Activated effector memory CD4-positive, alpha-beta T cell treated with anti-CD3 and anti-CD28 coated beads, Interleukin-2, amount 50 U/mL, for 16 hours (primary cell): ENCODE data around the gene DNAJC6.
"Not testable (repeated sequence)": the region's sequence is repeated elsewhere in the genome, so short reads cannot be mapped to it uniquely, and the experiment has no call there.

Source experiments
- DNase-seq: peaks from one replicate; pipeline ENCODE4 v3.0.0-alpha.2; 2020

DNAJC6 gene

DNA sequence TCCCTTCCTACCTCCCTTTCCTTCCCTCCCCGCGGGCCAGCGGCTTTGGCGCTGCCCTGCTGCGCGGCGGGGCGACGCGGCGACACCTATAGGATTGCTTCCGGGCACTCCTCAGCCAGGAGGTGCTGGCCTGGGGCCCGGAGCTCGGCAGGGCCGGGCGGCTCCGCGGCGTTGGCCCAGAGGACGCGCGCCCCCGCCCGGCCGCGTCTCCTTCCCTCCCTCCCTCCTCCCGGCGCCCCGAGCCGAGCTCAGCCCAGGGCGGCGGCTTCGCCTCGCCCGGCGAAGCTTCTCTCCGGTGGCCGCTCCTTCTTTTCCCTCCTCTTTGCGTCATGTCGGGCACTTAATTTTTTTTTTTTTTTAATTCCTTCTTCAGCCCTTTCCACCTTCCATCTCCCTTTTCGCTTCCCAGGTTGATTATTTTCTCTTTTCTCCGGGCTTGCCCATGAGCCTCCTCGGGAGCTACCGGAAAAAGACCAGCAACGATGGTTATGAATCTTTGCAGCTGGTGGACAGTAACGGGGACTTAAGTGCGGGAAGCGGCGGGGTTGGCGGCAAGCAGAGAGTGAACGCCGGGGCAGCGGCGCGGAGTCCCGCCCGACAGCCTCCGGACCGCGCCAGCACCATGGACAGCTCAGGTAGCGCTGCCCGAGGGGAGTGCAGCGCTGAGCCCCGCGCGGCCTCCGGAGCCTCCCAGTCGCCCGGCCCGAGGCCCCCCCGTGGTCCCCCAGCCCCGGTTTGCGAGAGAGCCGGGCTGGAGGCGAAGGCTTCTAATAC, at the start of gene DNAJC6:
Gene DNAJC6, plus strand, starts transcription at position 240 of the 774 bp plus-strand sequence. Its CDS starts 203 bp downstream, at position 443.
- DNase-seq: peak; percentile 73

DNA sequence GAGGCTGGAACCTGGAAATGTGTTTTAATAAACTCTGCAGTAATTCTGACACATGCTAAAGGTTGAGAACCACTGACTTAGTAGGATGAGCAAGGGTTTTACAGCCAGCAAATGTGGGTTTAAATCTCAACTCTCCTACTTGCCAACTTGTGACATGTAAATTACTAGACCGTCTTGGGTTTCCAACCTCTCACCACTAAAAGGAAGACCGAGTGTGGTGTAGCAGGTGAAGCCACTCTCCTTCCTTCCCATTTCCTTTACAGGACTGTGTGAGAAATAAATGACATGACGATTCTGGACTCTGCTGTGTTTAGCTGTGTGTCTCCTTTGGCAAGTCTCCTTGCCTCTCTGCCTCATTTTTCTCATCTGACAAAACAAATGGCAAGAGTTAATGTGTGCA, 49.5 kb upstream of the DNAJC6 start:
- no peak for DNase-seq

DNA sequence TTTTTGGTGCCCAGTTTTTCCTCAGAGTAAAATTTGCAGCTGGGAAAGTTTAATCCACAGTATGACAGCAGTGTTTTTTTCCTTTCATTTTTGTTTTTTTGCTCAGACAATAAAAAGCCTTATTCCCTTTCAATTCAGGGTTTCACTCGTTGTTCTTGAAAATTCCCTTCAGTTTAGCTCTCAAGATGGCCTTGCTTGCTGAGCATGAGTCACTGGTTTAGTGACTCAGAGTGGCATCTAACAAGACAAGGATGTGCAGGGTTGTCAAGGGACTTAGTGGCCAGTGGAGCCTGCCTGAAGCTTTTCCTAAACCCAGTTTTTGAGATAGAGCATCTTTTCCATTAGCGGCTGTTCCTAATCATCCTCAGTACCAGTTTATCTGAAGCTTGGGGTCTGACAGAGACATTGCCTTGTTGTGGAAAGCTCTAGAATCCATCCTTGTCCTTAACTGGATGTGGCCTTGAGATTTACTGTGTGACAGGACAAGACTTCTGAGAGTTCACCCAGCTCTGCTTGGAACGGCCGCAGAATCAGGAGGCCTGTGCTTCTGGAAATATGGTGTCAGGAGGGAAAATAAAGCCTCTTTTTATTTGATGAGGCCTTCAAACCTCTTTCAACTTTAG, 48.4 kb upstream of the DNAJC6 start:
- DNase-seq: no peak

DNA sequence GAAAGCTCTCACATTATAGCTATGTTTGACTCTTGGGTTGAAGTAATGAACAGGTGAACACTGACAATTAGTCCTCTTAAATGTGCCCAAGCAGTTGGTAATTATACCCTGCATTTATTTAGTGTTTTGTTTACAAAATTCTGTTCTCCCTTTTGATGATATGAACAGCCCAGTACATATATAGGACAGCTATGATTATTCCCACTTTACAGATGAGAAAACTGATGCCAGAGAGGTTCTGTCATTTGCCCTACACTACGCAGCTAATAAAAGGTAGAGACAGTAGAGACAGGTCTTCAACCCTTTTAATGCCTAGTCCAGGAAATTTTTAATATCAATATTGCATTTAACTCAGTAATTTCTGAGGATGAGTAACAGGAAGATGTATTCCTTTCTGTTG, 46.1 kb upstream of the DNAJC6 start:
- DNase-seq: no peak

DNA sequence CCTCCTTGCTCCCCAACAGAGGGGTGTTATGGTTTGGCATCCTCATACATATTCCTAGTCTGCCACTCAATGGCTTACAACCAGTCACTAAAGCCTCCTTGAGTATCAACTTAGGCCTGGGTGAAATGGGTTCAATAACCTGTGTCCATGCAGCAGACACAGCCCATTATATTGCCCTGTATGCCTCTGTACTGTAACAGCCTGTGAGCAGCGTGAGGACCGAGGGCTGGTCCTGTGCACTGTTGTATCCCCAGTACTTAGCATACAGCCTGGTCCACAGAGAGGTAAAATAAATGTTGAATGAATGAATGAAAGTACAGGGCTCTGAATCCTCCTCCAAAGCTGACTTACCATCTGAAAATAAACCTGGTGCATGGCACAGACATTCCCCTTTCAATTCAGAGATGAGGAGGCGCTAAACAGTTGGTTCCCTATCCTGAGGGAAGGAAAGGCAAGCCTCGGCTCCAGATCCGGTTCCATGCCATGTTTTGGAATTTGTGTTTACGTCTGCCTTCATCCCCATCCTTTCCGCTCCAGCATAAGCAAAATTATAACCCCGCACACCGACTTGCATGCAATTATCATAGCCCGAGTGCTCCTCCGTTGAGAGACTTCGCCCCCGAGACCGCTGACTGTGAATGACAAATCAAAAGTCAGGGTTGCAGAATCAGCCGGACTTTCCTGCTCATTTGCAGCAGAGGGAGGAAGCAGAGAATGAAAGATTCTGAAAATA, 45.0 kb upstream of the DNAJC6 start:
- DNase-seq: no peak

DNA sequence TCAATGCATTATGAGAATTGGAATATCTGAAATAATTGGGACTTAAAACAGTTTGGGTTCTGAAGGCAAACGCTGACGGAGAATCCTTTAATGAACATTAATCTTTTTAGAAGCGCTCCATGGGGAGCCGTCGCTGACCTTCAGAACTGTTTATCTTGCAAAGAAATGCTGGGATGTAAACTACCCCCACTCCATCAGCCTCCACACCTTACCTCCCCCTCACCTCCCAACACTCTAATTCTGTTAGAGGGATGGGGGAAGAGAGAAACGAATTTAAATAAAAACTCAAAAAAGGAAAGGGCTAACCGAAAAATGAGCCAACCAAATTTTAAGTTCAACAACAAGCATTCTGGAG, 44.1 kb upstream of the DNAJC6 start:
- DNase-seq: no peak

DNA sequence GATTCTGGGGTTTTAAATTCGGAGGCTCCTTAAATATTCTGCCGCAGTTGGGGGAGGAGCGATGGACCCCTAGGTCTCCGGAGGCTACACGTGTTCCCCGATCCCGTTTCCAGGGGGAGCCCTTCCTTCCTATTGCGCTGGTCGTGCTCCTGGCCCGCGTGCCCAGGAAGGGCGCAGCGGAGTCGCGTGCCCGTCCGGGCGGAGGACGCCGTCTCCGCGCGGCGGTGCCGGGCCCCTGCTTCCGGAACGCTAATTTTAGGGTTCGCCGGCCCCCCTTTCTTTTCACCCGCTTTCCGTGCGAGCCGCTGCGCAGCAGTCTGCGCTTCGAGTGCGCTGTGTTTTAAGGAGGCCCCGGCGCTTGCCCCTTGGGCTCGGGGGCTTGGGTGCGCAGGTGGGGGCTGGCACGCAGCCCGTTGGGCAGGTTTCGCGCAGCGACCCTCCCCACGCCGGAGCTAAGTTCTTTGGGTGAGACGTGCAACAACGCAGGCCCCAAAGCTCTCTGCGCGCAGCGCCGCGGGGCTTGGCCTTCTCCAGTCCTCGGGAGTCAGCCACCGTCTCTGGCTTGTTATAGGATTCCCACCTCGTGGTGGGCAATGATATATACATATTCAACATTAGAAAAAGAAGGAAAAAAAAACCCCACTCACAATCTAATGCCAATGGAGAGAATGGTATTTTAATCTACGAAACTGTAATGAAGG, 43.5 kb upstream of the DNAJC6 start:
- peak; percentile 67 for DNase-seq

DNA sequence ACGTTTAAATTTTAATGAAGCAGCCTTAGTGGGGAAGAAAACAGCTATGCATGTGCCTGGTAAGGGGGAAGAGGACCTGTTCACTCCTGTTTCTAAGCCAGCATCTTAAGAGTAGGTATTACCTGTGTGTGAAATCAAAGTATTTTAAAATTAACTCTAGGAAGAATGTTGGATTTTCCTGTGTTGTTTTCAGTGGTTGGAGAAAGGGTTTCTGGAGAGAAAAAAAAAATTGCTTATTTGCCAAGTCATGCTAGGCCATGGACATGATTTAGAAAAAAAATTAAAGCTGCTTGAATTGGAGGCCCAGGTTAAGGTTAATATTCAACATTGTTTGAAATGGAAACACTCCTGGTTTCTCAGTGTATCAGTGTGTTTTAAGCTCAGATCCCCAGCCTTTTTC, 42.9 kb upstream of the DNAJC6 start:
- DNase-seq: no peak

DNA sequence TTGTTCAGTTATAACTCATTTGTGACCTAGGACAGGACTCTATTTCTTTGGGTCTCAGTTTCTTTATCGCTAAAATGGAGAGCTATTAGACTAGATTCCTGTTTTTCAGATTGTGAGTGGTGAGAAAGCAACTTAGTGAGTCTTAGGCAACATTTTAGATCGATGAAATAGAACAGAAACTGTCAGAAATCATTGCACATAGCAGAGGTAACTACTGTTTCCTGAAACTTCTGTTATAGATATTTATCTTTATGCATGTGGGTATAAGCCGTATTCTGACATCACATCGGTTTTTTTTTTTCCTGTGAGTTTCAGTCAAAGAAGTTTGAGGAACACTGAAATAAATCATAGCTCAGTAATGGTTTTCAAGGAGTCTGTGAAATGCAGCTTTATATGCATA, 42.1 kb upstream of the DNAJC6 start:
- no peak for DNase-seq

DNA sequence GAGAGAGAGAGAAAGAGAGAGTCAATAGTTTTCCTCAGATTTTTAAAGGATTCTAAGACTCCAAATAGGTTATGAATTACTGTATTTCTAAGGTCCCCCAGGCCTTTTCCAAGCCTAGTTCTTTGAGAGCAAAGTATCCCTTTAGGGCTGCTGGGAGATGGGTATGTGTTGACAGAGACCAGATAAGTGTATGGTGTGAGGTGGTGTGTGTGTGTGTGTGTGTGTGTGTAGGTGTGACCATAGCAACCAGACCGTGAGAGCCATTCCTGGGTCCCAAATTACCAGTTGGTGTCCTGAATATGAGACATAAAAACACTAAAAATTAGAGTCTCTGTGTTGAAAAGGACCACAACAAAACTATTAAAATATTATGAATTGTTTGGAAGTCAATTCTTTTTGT, 41.7 kb upstream of the DNAJC6 start:
- no peak for DNase-seq

DNA sequence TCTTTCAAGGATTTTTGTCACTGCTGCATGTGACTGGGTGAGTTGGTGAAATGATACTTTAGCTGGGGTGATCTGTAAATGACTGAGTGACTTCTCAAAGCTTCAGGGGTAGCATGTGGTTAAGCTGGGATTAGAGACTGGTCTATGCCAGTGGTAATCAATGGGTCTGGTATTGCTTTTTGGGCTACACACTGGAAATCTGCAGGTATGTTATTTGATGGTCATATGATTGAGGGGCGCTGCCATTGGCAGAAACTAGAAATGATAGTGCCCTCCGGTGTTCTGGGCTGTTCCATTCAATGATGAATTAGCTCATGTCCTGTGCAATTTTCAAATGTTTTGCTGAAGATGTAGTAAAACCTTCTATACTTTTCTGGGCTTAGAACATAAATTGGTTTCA, 39.7 kb upstream of the DNAJC6 start:
- DNase-seq: no peak

DNA sequence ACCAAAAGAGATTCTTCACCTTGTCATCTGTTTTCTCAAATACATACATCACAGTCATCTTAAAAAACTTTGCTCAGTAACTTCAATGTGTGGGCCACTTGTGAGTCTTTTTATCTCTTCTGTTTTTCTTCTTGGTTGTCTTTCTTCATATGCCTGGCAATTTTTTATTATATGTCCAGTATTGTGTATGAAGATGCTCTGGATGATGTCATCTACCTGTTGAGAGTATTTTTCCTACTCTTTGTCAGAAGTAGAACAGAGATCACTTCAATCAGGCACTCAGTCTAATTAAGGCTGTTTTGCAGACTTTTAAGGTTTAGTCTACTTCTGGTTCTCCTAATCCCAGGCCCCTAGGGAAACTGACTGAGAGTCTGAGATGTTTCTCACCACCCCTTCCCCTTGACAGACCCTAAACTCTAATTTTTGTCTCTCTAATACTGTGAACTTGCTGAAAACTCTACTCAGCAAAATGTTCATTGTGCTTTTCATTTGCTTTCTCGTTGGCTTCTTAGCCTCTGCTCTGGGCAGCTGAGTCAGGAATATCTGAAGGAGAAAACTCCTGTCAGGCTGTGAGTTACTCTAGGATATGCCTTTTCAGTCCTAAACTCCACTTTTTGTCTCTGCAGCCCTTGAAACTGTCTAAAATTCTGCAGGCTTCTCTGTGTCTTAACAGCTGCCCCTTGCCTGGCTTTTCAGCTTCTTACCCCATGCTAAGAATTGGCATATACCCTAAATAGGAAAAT, 33.0 kb upstream of the DNAJC6 start:
- no peak for DNase-seq

DNA sequence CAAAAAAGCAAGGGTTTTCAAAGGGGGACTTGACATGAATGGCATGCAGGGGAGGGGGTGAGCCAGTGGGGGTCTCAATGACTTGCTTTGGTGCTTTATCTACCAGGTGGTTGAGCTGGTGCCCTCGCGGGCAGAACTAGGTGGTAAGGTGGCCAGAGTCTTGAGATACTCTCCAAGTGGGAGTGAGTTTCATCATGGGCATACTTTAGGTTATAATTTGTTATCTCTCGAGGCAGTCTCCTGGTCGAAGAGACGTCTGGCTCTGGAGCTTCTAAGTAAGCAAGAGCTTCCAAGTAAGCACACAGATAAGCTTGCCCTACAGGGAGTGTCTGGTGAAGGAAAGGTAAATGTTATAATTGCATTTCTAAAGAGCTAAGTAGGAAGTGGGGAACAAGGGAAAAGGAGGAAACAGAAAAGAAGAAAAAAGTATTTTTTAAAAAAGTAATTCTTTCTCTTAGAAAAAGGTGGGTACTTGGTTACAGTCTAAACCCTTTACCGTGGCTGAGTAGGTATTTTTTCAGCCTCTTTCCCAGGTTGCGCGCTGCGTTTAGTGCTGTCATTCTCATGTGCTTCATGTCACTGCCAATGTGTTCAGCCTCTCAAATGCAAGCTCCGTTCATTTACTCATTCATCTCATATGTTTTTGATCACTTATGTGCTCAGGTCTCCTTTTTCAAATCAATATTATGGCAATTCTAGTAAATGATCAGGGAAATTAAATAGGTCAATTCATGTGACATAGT, 31.6 kb upstream of the DNAJC6 start:
- no peak for DNase-seq

DNA sequence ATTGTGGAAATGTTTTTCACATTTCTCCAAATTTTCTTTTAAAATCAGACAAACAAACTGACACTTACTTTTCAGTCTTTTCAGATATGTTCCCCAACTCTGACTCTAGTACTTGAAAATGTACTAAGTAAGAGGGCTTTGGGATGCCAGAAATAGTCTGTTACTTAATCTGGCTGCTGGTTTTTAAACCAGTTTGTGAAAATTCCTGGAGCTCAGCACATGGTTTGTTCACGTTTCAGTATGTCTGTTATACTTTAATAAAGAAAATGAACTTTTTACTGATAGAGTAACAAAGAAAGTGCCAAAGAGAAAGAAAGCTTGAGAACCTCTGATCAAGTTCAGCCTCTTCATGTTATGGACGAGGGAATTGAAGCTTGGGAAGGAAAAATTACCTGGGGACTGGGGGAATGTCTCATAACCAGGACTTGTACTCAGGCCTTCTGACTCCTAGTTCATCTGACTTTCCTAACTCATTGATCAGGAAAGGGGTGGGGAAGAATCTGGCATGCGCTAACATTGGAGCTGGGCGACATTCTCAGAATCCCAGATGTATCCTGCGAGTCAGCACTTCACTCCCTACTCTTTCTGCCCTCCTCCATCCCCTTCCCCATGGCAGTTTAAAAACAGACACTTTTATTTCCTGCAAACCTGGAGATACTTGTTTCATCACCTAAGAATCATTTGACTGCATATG, 30.8 kb upstream of the DNAJC6 start:
- DNase-seq: no peak

DNA sequence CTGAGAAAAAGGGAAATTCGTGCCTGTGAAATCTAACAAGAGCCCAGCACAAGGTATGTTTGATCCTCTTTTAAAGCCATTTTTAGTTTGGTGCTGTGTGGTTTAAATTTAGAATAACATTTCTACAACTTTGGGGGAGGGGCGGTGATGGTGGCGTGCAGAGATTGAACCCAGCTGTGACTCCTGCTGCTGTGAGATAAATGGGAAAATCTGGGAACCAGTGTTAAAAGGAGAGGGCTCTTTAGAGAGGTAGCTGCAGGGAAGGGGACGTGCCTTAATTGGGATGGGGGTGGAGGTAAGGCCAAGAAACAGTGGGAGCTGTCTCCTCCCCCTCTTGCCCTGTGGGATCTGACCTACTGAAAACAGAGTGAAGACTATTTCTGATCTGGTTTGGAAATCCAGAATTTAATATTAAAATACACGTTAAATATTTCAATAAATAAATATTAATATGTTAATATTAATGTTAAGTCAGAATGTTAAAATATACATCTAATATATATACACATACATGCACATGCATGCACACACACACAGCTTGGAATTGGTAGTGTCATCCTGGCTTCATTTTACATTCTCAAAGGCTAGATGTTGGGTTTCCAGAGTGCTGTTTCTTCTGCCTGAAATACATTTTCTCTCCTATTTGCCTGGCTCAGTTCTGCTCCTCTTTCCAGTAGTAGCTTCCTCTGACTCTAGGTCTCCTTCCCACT, 30.1 kb upstream of the DNAJC6 start:
- DNase-seq: no peak

DNA sequence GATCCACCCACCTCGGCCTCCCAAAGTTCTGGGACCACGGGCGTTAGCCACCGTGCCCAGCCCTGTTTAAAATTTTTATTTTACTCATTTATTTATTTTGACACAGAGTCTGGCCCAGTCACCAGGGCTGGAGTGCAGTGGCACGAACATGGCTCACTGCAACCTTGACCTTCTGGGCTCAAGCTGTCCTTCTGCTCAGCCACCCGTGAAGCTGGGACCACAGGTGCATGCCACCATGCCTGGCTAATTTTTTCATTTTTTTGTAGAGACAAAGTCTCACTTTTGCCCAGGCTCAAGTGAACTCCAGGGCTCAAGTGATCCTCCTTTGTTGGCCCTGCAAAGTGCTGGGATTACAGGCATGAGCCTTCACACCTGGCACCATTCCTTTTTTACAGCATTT, 27.5 kb upstream of the DNAJC6 start:
- DNase-seq: no peak

DNA sequence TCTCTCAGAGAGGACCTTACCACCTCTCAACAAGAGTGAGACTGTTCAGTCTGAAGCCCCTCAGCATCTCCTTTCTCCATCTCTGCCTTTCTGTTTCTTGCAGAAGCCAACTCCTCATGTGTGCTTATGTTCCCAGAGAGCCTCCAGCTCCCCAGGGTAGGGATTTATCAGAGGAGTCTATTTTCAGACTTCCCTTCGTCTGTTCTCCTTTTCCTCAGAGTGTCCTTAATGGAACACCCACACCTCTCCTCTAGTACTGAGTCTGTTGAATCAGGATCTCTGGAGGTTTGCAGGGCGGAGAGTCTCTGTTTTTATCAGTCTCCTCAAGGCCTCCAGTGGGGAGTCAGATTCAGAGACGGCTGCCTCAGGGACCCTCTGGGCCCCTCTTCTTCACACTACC, 25.1 kb upstream of the DNAJC6 start:
- no peak for DNase-seq

DNA sequence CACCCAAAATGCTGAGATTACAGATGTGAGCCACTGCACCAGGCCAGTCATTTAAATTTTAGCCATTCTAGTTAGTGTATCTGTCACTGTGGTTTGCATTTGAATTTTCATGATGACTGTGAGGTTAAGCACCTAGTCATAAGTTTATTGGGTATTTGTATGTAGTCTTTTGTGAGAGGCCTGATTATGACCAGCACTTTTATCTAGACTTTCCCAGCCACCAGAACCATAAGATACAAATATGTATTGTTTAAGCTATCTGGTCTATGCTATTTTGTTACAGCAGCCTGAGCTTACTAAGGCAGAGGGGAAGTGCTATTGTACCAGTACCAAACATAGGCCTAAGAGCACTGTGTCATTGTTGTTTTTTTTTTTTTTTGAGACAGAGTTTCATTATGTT, 19.9 kb upstream of the DNAJC6 start:
- no peak for DNase-seq

DNA sequence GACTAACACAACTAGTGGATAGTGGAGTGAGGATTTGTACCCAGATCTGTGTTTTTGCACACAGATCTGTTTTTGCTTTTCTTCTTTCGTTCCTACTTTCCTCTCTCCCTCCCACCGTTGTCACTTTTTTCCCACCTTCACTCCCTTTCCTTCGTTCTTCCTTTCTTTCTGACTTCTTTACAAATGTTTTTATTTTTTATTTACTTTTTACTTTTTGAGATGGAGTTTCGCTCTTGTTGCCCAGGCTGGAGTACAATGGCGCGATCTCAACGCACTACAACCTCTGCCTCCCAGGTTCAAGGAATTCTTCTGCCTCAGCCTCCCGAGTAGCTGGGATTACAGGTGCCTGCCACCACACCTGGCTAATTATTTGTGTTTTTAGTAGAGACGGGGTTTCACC, 17.5 kb upstream of the DNAJC6 start:
- DNase-seq: not testable (repeated sequence)

DNA sequence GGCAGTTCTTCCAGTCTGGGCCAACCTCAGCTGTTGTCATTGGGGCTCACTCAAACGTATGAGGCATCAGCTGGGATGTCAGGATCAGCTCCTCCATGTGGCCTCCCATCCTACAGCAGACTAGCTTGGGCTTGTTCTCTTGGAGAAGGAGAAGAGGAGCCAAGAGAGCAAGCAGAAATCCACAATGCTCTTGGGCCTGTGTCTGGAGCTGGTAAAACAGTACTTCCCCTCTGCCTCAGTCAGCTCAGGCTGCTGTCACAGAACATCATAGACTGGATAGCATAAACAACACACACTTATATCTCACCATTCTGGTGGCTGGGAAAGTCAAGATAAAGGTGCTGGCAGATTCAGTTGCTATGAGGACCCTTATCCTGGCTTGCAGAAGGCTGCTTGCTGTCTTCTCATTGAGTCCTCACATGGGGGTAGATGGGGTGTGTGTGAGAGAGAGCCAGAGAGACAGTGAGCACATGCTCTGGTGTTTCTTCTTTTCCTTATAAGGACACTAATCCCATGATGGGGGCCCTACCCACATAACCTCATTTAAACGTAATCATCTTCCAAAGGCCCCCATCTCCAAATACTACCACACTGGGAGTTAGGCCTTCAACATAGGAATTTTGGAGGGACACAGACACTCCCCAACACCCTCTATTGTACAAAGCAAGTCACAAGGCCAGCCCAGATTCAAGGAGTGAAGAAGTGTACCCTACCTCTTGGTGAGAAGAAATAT, 16.3 kb upstream of the DNAJC6 start:
- no peak for DNase-seq
